CD4-positive, alpha-beta T cell (primary cell): Measurements from ENCODE around the gene QKI. TPM values are rescaled to one million over a fixed set of nuclear protein-coding genes. Genes with fewer than 3 reads are reported as not detected.

Experiments
- ATAC-seq: fragments of 200-7000 bp; cut with Tn5 transposase; one replicate; pipeline ENCODE4 v1.10.0; 2022; ENCODE audit warnings: mild to moderate bottlenecking; ENCODE audit not compliant: poor library complexity
- CTCF ChIA-PET: fragments of 350-600 bp; sonication (Branson Sonifier 250); formaldehyde crosslinking; loops from one replicate; lab custom pipeline; 2021; ENCODE audit warnings: antibody characterized with exemption, inconsistent platforms; lab: Charles Lee
- POLR2A ChIA-PET: fragments of 350-600 bp; sonication (Branson Sonifier 250); formaldehyde crosslinking; loops from one replicate; lab custom pipeline; 2021; ENCODE audit warnings: antibody characterized with exemption, inconsistent platforms; lab: Charles Lee
- DNase-seq, 14 experiments: peaks; one replicate each; pipeline ENCODE4 v3.0.0-alpha.2; 2013 to 2020; ENCODE audit warnings: mixed read lengths in 2 of 14
- H3K27ac ChIP-seq, 2 donors: one replicate each; pipeline versions ENCODE4 v1.5.1 to v1.7.0; 2013; ENCODE audit warnings: low read length in 2 of 2, low read depth in 1 of 2, mild to moderate bottlenecking in 1 of 2
- H3K27me3 ChIP-seq, 2 experiments: 1 replicate in 1 of 2; 2 replicates in 1 of 2; pipeline versions ENCODE4 v1.6.1 to v1.7.0; 2013; ENCODE audit warnings: low read length in 2 of 2, control low read depth in 1 of 2, mild to moderate bottlenecking in 1 of 2, moderate library complexity in 1 of 2; ENCODE audit not compliant: insufficient read depth in 2 of 2, control insufficient read depth in 1 of 2
- H3K36me3 ChIP-seq: one replicate; pipeline ENCODE4 v1.6.1; 2013; ENCODE audit warnings: low read length, control low read depth; ENCODE audit not compliant: insufficient read depth
- H3K4me1 ChIP-seq: one replicate; pipeline ENCODE4 v1.6.1; 2013; ENCODE audit warnings: low read length, control low read depth; ENCODE audit not compliant: insufficient read depth
- H3K4me3 ChIP-seq: one replicate; pipeline ENCODE4 v1.5.1; 2013; ENCODE audit warnings: mild to moderate bottlenecking, low read length, moderate library complexity
- H3K9me3 ChIP-seq, 2 experiments: 1 replicate in 1 of 2; 2 replicates in 1 of 2; pipeline versions ENCODE4 v1.6.1 to v1.7.0; 2013; ENCODE audit warnings: low read length in 2 of 2, mild to moderate bottlenecking in 2 of 2, control low read depth in 1 of 2, moderate library complexity in 1 of 2; ENCODE audit not compliant: control insufficient read depth in 1 of 2, insufficient read depth in 1 of 2
- H3K27ac Mint-ChIP-seq: one replicate; pipeline ENCODE4 v1.8.0; 2020; ENCODE audit warnings: mixed read lengths
- H3K27me3 Mint-ChIP-seq: one replicate; pipeline ENCODE4 v1.8.0; 2021; ENCODE audit warnings: mixed read lengths
- H3K36me3 Mint-ChIP-seq: one replicate; pipeline ENCODE4 v1.8.0; 2021; ENCODE audit warnings: low read depth, mixed read lengths
- H3K4me1 Mint-ChIP-seq: one replicate; pipeline ENCODE4 v1.8.0; 2021; ENCODE audit warnings: low read depth, mixed read lengths
- H3K4me3 Mint-ChIP-seq: one replicate; pipeline ENCODE4 v1.8.0; 2020; ENCODE audit warnings: mild to moderate bottlenecking, mixed read lengths
- H3K9me3 Mint-ChIP-seq: one replicate; pipeline ENCODE4 v1.8.0; 2020; ENCODE audit warnings: mixed read lengths
- intact Hi-C, 2 experiments: fragments of 100-400 bp; cut with DNase I in 1 of 2; cut with micrococcal nuclease in 1 of 2; formaldehyde crosslinking; loops; one replicate each; pipeline versions ENCODE4 v1.15.1 to v1.9.0; 2023 to 2025; cut with DNase I, micrococcal nuclease
- total RNA-seq, 174 experiments: library from RNA in 2 of 174; stranded (reverse) in 2 of 174; gene quantifications; one replicate each; pipeline ENCODE4 v1.2.3 and lab custom pipeline; 2021 to 2026
- TF ChIP-seq, protein P1 (sequence below): fragments of 200-600 bp; IDR thresholded peaks from one replicate; pipeline ENCODE4 v1.8.0; 2022; ENCODE audit warnings: antibody characterized with exemption, mild to moderate bottlenecking

The QKI gene
- total RNA-seq, 2 experiments from 2014 or later = 60.7 to 67.3 TPM

DNA sequence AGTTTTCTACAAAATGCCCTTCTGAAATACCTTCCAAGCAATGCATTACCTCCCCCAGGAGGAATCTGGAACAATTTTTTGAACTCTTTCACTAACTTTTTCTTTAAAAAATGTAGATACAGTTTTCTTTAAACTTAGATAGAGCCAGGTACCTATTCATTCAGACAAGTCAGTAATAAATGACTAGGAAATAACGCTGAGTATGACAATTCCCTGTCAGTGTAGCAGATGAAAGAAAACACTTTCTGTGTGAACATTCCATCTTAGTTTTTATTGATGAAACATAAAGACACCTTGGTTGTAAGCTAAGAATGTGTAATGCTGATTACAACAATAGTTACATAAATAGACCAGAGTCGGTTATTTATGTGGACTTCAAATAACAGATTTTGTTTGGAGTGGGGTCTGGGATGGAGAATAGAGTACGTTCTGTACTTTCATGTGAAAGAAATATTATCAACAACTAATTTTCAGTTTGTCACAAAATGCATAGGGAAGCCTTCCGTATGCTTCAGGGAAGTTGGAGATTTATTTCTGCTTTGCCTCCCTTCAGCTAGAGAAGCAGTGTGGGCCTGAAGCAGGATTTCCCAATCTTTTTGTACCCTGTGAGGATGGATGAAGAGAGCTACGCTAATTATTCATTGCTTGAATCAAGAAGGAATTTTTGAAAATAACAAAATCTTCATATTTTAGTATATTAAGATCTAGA, 19.2 kb upstream of the QKI start:
- Mint-ChIP-seq H3K36me3 (no peaks in the 10 kb centered on the region), H3K27ac (no peak overlapping the region), H3K4me3 (no peak overlapping the region), H3K4me1 (peaks cover 7% of the 10 kb centered on the region), H3K9me3 (no peaks in the 10 kb centered on the region), H3K27me3 (peaks cover 31% of the 10 kb centered on the region)
- no peaks in the 10 kb centered on the region for H3K9me3 ChIP-seq
- no peak for ATAC-seq
- H3K27ac ChIP-seq = no peak overlapping the region
- H3K36me3 ChIP-seq = no peaks in the 10 kb centered on the region
- TF ChIP-seq, protein P1, sequence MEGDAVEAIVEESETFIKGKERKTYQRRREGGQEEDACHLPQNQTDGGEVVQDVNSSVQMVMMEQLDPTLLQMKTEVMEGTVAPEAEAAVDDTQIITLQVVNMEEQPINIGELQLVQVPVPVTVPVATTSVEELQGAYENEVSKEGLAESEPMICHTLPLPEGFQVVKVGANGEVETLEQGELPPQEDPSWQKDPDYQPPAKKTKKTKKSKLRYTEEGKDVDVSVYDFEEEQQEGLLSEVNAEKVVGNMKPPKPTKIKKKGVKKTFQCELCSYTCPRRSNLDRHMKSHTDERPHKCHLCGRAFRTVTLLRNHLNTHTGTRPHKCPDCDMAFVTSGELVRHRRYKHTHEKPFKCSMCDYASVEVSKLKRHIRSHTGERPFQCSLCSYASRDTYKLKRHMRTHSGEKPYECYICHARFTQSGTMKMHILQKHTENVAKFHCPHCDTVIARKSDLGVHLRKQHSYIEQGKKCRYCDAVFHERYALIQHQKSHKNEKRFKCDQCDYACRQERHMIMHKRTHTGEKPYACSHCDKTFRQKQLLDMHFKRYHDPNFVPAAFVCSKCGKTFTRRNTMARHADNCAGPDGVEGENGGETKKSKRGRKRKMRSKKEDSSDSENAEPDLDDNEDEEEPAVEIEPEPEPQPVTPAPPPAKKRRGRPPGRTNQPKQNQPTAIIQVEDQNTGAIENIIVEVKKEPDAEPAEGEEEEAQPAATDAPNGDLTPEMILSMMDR = no peak
- H3K27me3 ChIP-seq = peaks cover 4 to 15% of the 10 kb centered on the region in 2 experiments
- CTCF ChIA-PET = no interaction called here
- H3K4me1 ChIP-seq = no peaks in the 10 kb centered on the region
- POLR2A ChIA-PET = no interaction called here
- no peak for DNase-seq
- intact Hi-C loops = no loop called here
- H3K4me3 ChIP-seq = no peak overlapping the region

DNA sequence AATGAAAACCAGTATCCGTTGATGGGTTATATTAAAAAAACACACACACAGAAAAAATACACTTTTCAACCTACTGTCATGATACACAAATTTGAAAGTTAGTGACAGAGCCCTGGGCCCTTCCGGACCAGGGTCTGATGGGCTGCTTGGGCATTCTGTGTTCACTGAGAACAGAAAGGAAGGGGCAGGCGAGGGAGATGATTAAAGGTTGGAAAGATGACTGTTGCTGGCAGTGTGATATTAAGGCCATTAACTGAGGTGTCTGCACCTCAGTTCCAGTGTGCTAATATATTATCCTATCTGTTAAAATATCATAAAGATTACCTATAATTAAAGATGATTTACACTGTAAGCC, 18.7 kb upstream of the QKI start:
- TF ChIP-seq, protein P1 = no peak
- CTCF ChIA-PET = no interaction called here
- no peak overlapping the region for H3K4me3 ChIP-seq
- POLR2A ChIA-PET = no interaction called here
- Mint-ChIP-seq H3K27me3 (peaks cover 31% of the 10 kb centered on the region), H3K9me3 (no peaks in the 10 kb centered on the region), H3K27ac (no peak overlapping the region), H3K4me3 (no peak overlapping the region), H3K36me3 (no peaks in the 10 kb centered on the region), H3K4me1 (peaks cover 7% of the 10 kb centered on the region)
- DNase-seq (no peak), ATAC-seq (no peak)
- intact Hi-C loops = no loop called here
- no peak overlapping the region for H3K27ac ChIP-seq
- no peaks in the 10 kb centered on the region for H3K36me3 ChIP-seq
- H3K9me3 ChIP-seq = no peaks in the 10 kb centered on the region
- peaks cover 4 to 15% of the 10 kb centered on the region in 2 experiments for H3K27me3 ChIP-seq
- no peaks in the 10 kb centered on the region for H3K4me1 ChIP-seq

DNA sequence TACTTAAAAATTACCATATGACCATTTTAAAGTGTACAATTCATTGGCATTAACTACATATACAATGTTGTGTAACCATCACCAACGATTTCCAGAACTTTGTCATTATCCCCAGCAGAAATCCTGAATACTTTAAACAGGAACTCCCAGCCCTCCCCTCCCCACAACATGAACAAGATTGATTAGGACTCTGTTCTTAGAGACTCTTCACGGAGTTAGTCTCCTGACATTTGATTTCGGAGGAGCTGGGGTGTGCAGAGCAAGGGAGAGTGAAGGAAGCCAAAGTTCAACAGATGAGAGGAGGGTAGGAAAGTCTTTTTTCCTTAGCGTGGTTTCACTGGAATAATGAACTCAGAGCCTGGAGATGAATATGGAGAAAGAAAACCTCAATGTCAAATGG, 17.2 kb upstream of the QKI start:
- ChIA-PET POLR2A (no interaction called here), CTCF (no interaction called here)
- no peak overlapping the region for H3K4me3 Mint-ChIP-seq
- no peaks in the 10 kb centered on the region for H3K9me3 Mint-ChIP-seq
- intact Hi-C loops = no loop called here
- H3K27ac ChIP-seq = no peak overlapping the region
- peaks cover 4 to 15% of the 10 kb centered on the region in 2 experiments for H3K27me3 ChIP-seq
- H3K36me3 Mint-ChIP-seq = no peaks in the 10 kb centered on the region
- TF ChIP-seq, protein P1 = no peak
- H3K27me3 Mint-ChIP-seq = peaks cover 31% of the 10 kb centered on the region
- peaks cover 7% of the 10 kb centered on the region for H3K4me1 Mint-ChIP-seq
- no peak overlapping the region for H3K4me3 ChIP-seq
- H3K4me1 ChIP-seq = no peaks in the 10 kb centered on the region
- no peaks in the 10 kb centered on the region for H3K9me3 ChIP-seq
- H3K27ac Mint-ChIP-seq = no peak overlapping the region
- no peak for DNase-seq
- no peak for ATAC-seq
- H3K36me3 ChIP-seq = no peaks in the 10 kb centered on the region
